Left renal cortex interstitium (tissue), 4 donors: Measurements from ENCODE around the gene RLF. TPM values are rescaled to one million over a fixed set of nuclear protein-coding genes. Genes with fewer than 3 reads are reported as not detected.
"Not testable (repeated sequence)": the region's sequence is repeated elsewhere in the genome, so short reads cannot be mapped to it uniquely, and the experiment has no call there.

Experiments
- DNase-seq, 4 donors: peaks; one replicate each; pipeline ENCODE4 v3.0.0-alpha.2; 2013; ENCODE audit warnings: low read depth in 4 of 4, low spot score in 2 of 4, missing footprints in 1 of 4
- polyA plus RNA-seq, 4 donors: library from polyadenylated mRNA; unstranded; fragments of 120-200 nt; gene quantifications; one replicate each; pipeline ENCODE4 v1.2.1, GENCODE V29; 2013; ENCODE audit not compliant: insufficient read length in 4 of 4

The RLF gene
- polyA plus RNA-seq, 4 donors = 21.1 to 26.4 (median 21.9) TPM

GRCh38 chr1:40161888-40162397, 756 bp downstream of the RLF start:
- peak in 3 of 4 donors; percentile 18 to 24 (median 19) for DNase-seq

DNA sequence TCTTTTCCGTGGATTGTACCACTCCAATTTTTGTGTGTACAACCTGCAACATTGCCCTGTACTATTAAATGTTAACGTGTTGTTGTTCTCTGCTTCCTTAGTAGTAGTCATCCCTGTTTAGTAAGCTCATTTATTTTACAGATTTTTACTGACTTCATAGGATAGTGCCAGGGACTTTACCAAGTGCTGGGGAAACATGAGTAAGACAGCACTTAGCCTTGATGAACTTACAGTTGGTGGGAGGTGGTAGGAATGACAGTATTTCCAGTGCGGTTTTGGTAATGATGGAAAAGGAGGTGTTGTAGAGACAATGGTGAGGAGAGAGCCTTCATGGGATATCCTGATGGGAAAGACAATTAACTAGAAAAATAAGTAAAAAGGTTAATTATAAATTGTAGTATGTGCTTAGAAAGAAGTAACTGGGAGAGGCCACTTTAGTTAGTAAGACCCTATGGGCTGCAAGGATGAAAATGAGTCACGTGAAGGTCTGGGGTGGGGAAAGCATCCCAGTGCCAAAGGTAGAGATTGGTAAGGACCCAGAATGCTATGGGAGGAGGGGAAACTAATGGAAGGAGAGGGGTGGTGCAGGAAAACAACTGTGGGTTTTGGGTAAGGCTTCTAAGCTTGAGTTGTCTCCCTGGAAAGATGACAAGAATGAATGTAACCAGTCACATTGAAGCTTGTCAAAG, 1.7 kb downstream of the RLF start:
- DNase-seq = no peak

- no peak for DNase-seq
These were observed 6.1 kb downstream of the RLF start for GRCh38 chr1:40167317-40167716.

DNA sequence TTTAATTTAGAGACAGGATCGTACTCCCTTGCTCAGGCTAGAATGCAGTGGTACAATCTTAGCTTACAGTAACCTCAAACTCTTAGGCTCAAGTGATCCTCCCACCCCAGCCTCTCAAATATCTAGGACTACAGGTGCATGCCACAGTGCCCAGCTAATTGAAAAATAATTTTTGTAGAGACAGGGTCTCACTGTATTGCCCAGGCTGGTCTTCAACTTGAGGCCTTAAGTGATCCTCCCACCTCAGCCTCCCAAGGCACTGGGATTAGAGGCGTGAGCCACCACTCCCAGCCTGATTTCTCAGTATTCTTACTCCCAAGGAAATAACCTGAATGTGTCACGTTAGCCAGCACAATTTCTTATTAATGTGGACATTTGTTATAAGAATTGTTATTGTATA, 9.8 kb downstream of the RLF start:
- no peak for DNase-seq

DNA sequence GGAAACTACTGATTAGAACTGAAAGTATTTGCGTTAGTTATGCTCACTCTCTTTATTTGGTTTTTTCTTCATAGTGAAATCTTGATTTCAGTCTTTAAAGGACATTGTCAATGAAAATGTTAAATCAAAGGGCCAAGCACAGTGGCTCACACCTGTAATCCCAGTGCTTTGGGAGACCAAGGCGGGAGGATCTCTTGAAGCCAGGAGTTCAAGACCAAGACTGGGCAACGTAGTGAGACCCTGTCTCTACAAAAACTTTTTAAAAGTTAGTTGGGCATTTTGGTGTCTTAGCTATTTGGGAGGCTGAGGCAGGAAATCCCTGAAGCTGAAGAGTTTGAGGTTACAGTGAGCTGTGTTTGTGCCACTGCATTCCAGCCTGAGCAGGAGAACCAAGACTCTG, 13.6 kb downstream of the RLF start:
- DNase-seq = no peak

GRCh38 chr1:40176989-40177388, 15.8 kb downstream of the RLF start:
- not testable (repeated sequence) for DNase-seq

DNA sequence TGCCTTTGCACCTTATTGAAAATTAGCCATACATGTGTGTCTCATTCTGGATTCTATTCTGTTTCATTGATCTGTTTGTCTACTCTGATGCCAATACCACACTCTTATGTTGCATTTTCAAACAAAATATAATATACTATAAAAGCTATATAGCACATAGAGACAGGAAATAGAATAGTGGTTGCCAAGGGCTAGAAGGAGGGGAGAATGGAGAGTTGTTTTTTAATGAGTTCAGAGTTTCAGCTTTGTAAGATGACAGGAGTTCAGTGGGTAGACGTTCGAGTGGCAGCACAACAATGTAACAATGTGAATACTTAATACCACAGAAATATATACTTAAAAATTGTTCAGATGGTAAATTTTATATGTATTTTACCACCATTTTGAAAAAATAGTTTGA, 17.0 kb downstream of the RLF start:
- DNase-seq = no peak

GRCh38 chr1:40179496-40180089, 18.4 kb downstream of the RLF start:
- no peak for DNase-seq

GRCh38 chr1:40183055-40183710, 22.0 kb downstream of the RLF start:
- no peak for DNase-seq

DNA sequence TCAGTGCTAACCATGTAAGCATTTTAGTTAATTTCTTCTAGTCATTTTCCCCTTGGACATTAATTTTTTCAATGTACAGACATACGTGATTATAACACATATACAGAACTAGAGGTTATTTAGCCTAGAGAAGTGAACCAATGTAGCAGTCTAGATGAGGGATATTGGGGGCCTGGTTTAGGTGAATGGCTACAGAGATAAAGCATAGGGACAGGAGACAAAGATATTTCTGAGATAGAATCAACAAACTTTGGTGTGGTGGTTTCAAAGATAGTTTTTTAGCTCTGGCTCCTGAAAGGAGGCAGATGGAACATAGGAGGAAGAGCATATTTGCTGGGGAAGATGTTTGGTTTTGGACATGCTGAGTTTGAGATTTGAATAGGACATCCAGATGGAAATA, 23.0 kb downstream of the RLF start:
- no peak for DNase-seq

GRCh38 chr1:40185951-40186864, 25.0 kb downstream of the RLF start:
- DNase-seq = no peak

DNA sequence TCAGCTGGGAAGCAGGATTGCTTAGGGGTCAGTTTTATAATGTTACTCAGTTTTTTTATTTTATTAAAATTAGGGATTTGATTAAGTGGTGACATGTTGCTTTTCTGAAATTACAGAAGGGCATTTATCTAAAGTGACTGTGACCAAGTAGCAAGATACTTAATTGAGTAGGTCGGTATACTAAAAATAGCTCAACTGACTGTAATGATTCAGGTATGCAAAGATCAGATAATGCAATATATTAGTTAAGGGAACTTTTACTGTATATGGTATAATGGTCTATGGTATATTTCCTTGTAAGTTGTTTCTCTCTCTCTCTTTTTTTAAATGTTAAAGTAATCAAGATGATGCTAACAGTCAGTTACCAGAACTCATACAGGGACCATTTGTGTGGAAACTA, 26.2 kb downstream of the RLF start:
- no peak for DNase-seq

GRCh38 chr1:40194639-40195038, 33.5 kb downstream of the RLF start:
- DNase-seq = not testable (repeated sequence)

DNA sequence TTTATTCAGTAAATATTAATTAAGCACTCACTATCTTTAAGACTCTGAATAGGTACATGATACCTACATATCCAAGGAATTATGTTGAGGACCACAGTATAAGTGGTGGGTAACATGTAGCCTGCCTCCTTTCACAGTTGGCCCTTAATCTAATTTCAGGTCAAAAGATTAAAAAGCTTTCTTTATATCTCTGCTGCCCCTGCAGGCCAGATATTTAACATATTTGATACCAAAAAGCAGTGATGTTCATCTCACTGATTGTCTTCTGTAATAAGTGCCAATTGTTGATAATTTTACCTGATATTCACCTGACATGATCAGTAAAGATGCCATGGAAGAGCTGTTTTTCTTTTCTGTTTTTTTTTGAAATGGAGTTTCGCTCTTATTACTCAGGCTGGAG, 36.5 kb downstream of the RLF start:
- DNase-seq = no peak

DNA sequence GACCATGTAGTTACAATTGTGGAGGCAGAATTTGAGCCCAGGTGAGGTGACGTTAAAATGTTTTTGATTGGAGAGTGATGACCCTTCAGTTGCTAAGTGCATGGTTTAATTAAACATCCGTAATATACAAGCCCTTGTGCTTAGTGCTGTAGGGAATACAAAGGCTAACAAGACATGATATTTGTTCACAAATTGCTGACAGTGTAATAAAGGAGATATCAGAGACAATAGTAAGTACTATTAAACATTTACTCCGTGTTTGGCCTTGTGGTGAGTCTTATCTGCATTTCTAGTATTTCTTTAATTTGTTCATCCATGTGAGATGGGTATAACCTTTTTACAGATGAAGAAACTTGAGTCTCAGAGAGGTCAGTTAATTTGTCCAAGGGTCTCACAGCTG, 37.9 kb downstream of the RLF start:
- no peak for DNase-seq

- no peak for DNase-seq
These were observed 43.7 kb downstream of the RLF start for GRCh38 chr1:40204856-40205255.

GRCh38 chr1:40210511-40211204, 49.5 kb downstream of the RLF start:
- no peak for DNase-seq

- DNase-seq = no peak
These were observed 57.1 kb downstream of the RLF start for GRCh38 chr1:40218333-40218732.

DNA sequence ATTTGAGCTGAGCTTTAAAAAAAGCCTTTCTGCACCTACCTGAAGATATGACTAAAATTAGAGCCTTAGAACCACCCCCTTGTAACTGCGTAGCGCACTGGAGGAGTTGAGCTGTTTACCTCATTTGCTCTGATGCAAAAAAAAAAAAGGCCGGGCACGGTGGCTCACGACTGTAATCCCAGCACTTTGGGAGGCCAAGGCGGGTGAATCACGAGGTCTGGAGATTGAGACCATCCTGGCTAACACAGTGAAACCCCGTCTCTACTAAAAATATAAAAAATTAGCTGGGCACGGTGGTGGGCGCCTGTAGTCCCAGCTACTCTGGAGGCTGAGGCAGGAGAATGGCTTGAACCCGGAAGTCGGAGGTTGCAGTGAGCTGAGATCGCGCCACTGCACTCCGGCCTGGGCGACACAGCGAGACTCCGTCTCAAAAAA, 60.3 kb downstream of the RLF start:
- not testable (repeated sequence) for DNase-seq
